Right ventricle myocardium superior (tissue), 1 donor: ENCODE measurements around the gene SCUBE1. TPM values are rescaled to one million over a fixed set of nuclear protein-coding genes. Genes with fewer than 3 reads are reported as not detected.

Experiments
- ATAC-seq: fragments of 200-7000 bp; cut with Tn5 transposase; one replicate; pipeline ENCODE4 v1.9.1; 2020; ENCODE audit warnings: mild to moderate bottlenecking; ENCODE audit not compliant: poor library complexity
- DNase-seq: peaks from one replicate; pipeline ENCODE4 v3.0.0-alpha.2; 2020
- intact Hi-C: fragments of 100-400 bp; cut with DNase I; formaldehyde crosslinking; loops from one replicate; pipeline ENCODE4 v1.11.2; 2022
- total RNA-seq: library from RNA; stranded (reverse); fragmentation: NEBNext Ultra II Directional; extraction: Animal tissue kit (Norgen Biotek cat#: 25700); gene quantifications from one replicate; pipeline ENCODE4 v1.2.1, GENCODE V29; 2021
- donor health status: DM: no; HTN: yes; CAD: no; lungs with severe emphysema.

The SCUBE1 gene
- total RNA-seq, 1 donor from 2014 or later, result 0.24 TPM

- DNase-seq, result no peak
- no peak for ATAC-seq
- intact Hi-C loops, result no loop called here
Observed at GRCh38 chr22:43203471-43203981, 139.6 kb downstream of the SCUBE1 start.

DNA sequence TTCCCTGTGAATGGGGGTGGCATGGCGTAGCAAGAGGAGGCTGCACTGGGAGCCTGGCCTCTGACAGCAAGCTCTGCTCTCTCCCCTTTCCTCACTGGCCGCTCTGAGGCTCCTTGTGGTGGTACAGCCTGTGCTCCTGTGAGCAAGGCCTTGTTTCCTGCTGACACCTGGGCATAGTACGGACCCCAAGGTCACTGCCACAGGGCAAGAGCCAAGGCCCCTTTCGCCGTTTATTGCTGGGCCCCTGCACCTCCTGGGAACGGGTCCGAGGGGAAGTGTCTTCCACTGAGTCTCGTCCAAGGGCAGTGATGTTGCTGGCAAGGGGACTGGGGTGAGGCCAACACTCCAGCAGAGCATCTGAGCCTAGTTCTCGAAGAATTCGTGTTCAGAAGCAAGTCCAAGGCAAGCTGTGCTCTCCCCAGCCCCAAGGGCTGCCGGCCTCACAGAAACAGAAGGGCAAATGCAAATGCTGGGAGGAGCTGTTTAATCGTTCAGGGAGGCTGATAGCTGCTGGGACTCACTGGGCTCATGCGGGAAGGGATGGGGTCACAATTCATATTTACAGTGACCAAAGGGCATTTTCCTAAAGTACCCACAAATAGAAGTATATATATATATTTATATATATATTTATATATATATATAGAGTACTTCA is 140.3 kb downstream of the SCUBE1 start:
- no peak for DNase-seq
- no peak for ATAC-seq
- intact Hi-C loops, result no loop called here

DNA sequence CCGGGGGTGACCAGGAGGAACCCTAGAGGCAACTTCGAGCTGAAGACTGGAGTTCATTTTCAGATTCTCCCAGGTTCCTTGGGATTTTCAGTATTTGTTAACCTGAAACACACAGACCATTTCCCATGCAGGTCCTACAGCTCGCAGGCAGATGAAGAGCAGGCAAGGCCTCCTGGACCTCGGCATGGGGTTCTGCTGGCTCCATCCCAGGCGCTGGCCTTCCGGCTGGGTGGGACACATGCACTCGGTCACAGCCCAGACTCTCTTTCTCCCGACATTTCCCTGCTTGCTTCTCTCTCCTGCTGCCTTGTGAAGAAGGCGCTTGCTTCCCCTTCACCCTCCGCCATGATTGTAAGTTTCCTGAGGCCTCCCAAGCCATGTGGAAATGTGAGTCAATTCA is 140.8 kb downstream of the SCUBE1 start:
- ATAC-seq (no peak), DNase-seq (no peak)
- intact Hi-C loops, result no loop called here

DNA sequence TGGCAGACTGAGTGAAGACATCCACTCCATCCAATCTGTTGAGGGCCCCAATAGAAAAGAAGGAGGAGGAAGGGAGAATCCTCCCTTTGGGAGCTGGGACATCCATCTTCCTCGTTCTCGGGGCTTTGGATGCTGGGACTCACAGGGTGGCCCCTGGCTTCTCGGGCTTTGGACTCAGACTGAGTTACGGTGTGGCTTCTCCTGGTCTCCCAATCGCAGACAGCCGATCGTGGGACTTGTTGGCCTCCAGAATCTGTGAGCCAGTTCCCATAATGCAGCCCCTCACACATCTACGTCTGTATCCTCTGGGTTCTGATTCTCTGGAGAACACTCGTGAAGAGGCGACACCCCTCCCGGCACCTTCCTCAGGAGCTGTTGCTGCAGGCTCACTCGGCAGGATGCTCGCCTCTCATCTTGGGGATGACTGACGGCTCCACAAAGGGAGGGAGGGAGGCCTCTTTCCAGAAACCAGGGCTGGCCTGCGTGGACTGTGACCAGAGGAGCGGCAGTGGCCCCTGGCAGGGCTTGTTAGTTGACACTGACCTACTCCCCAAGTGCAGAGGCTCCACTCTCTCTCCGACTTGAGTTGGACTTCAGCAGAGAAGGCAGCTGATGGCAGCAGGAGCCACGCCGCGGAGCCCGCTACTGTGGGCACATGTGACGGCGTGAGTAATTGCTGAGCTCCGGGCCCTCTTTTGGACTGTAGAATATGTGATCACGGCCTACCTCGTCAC is 141.5 kb downstream of the SCUBE1 start:
- ATAC-seq, result no peak
- no peak for DNase-seq
- intact Hi-C loops, result no loop called here

DNA sequence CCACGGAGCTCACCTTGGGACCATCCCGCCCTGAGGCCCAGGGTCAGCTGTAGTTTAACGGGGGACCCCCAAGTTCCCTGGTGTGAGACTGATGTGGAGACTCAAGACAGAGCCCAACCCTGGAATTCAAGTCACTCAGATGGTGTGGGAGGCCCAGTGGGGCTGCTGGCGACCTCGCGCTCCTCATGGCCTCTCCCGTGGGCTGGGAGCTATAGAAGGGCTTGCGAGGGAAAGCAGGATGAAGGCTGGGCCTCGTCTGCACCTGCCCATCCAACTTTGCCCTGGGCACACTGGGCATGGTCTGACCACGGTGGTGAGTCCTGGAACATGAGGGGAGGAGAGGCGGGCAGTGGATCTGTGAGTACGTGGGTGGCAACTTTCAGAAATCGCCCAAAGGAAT is 142.6 kb downstream of the SCUBE1 start:
- DNase-seq (no peak), ATAC-seq (no peak)
- intact Hi-C loops, result no loop called here

DNA sequence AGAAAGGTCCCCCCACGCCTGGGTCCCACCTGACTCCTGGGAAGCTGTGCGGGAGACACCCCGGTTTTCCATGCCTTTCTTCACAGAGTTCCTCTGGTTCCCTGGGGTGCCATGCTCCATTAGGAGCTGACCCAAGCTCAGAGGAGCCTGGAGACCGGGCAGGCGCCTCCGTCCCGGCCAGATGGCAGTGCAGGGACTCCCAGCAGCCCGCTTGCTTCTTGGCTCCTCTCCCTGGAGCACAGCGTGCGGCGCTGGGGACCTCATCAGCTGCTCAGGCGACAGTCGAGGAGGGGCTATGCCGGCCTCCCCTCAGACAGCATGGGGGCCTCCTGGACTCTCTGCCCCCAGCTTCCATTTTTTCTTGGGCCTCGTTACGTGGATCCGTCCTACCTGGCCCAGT is 143.1 kb downstream of the SCUBE1 start:
- intact Hi-C loops, result no loop called here
- DNase-seq (no peak), ATAC-seq (no peak)

DNA sequence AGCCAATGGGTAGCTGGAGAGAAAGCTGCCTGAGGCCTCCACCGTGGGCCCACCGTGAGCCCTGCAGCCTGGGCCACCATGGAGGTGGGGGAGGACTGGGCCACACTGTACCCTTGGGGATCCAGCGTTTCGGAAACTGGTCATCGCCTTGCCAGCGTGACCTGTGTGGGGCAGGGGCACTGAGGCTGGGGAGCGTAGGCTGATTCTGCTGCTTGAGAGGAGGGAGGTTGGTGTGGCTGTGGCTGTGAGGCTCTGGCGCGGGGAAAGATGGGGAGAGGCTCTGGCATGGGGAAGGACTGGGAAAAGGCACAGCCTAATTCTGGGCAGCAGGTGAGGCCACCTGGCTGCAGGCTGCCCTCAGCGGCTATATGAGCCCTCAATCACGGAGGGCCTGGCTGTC is 143.6 kb downstream of the SCUBE1 start:
- intact Hi-C loops, result no loop called here
- no peak for ATAC-seq
- no peak for DNase-seq

- no peak for ATAC-seq
- intact Hi-C loops, result no loop called here
- no peak for DNase-seq
Observed at GRCh38 chr22:43198936-43199335, 144.2 kb downstream of the SCUBE1 start.

DNA sequence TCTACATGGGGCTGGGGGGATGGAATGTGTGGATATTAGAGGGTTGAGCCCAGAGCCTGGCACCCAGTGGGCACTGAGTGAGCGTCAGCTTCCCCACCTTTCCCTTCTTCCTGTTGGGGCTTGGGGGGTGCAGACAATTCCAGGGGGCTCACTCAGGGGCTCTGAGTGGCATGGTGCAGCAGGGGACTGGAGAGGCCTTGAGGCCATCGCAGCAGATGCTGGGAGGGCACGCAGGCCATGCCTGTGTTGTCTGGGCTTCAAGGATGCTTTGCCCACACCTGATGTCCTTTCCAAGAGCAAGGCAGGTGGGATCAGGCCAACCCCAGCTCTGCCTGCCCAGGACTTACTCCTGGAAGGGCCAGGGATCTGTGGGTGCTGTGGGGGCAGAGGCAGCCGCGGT is 145.0 kb downstream of the SCUBE1 start:
- ATAC-seq (no peak), DNase-seq (no peak)
- intact Hi-C loops, result no loop called here

DNA sequence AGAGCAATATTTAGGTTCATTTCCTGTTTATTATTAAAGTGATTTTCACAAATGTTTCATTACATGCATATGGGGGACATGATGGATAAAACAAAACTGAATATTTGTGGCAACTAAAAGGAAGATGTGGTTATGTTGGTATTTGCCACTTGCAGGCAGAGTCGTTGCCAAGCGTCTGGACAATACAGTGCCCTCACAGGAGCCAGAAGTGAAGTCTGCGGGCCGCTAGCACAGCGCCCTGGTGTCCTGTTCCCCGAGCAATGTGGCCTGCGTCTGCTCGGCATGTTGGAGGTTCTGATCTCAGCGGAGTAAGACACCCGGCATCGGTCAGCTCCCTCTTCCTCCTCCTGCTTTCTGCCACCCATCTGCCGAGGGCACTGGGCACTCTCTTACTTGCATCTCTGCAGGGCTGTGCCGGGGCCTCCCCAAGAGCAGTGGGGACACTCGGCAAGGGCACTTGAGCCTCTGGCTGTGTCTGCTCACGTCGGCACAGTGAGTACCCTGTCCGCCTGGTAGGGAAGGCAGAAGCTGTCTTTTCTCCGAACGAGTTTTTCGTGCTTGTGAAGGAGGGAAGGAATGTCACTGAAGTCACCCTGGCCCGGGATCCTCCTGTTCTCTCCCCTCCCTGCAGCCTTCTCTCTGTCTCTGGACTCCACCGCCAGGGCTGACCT is 145.8 kb downstream of the SCUBE1 start:
- ATAC-seq, result peak; percentile 71
- DNase-seq, result no peak

GRCh38 chr22:43191831-43192230 is 151.3 kb downstream of the SCUBE1 start:
- DNase-seq, result no peak
- intact Hi-C loops, result no loop called here
- no peak for ATAC-seq

More for the DNA sequence above, 145.8 kb downstream of the SCUBE1 start:
- intact Hi-C loops, result no loop called here

DNA sequence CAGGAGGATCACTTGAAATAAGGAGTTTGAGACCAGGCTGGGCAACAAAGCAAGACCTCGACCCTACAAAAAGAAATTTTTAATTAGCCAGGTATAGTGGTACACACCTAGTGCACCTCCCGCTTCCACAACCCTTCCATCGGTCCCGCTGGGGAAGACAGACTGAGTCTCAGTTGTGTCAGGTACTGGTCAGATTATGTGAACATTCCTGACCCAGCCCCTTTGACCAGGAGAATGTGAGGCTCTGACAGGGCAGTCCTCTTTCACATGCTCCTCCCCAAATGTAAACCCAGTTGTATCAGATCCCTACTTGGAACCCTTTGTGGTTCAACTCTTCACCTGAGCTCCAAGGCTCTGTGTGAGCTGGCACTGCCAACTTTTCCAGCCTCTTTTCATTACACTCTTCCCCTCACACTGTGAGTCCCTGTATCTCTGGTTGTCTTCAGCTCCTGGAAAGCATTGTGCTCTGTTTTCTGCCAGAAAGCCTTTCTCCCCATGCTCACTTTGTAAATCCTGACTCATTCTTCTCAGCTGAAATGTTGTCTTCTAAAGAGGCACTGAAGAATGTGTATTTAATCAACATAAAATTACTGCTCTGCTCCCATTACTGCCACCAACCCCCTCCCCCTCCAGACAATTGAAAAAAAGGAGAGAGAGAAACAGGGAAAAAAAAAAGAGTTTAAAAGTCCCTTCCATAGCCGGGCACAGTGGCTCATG is 154.2 kb downstream of the SCUBE1 start:
- intact Hi-C loops, result no loop called here
- DNase-seq, result no peak
- no peak for ATAC-seq

GRCh38 chr22:43187171-43188099 is 155.7 kb downstream of the SCUBE1 start:
- ATAC-seq, result peak; percentile 95
- peak; percentile 98 for DNase-seq
- intact Hi-C loops, result loop anchor here (2.0 kb wide), 1 partner anchor 35 kb away; no protein-coding TSS in a partner anchor

DNA sequence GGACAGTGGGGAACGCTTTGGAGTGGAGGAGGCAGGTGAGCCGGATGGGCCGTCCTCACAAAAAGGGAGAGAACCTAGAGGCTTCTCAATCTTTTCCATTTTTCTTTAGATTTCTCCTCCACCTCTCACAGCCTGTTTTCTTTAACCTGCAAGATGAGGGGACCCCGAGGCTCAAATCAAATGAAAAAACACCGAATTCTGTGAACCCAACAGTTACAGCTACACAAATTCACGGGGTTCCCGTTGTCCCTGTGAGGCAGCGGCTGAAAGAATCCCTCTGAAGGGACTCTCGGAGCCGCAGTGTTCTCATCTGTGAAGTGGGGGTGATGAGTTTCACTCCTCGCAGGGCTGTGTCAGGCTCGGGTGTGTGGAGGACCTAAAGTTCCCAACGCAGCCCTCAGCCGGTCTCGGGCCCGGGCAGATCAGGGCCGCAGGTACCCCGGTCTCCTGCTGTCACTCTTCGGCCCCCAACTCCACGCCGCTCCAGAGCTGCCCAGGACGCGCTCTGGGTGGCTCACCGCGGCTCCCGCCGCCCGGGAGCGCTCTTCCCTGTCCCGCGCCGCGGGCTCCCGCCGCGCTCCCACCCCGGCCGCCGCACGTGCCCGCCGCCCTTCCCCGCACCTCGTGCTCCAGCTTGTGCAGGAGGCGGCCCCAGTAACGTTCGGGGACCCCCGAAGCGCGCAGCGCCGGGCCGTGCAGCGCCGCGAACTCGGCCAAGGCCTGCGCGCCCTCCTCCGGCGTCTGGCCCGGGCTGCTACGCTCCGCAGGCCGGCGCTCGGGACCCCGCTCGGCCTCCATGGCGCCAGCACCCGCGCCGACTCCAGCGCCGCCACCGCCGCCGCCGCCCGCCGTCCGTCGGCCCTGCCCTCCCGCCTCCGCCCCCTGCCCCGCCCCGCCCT is 156.7 kb downstream of the SCUBE1 start, which contains the start of gene TTLL12:
TTLL12 (minus strand) TSS at position 863 of the 899 bp plus-strand sequence; CDS start at position 798, 65 bp downstream.
- ATAC-seq (peak; percentile 52), DNase-seq (peak; percentile 75)
- intact Hi-C loops, result loop anchor here (2.0 kb wide), 1 partner anchor 34 kb away; no protein-coding TSS in a partner anchor

- ATAC-seq (peak; percentile 39), DNase-seq (peak; percentile 78)
- intact Hi-C loops, result loop anchor here (2.0 kb wide), 1 partner anchor 33 kb away; no protein-coding TSS in a partner anchor
Observed at GRCh38 chr22:43185860-43186261, 157.3 kb downstream of the SCUBE1 start.

DNA sequence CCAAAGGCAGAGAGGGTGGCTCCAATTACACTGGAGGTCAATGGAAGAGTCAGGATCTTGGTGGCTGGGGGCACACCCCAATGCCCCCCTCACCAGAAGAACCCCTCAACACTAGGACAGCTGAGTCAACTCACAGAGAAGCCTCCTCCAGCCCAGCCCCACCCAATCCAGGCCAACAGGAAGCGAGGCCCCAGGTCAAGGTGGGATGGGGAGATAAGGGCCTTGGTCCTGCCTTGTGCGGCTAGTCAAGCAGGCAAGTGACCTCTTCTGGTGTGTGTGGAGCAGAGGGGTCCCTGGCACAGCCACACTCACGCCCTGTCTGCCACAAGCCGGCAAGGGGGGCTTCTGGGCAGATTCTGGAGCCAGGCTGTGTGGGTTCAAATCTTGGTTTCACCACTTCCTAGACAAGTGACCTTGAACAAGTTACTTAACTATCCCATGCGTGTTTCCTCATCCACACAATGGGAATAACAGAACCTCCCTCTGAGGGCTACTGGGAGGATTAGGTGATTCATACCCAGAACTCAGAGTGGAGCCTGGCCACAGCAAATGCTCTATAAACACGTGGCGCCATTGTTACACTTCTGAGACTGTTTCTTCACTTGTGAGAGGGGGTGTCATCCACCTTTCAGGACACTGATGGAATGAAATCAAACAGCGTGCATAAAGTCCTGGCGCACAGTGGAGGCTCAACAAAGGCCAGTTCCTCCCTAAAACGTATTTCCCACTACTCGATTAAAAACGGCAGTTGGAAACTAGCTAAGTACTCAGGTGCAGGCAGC is 159.5 kb downstream of the SCUBE1 start:
- intact Hi-C loops, result no loop called here
- ATAC-seq (no peak), DNase-seq (no peak)
